Epithelial cell of proximal tubule (primary cell): ENCODE data around the gene TACR2. TPM values are rescaled to one million over a fixed set of nuclear protein-coding genes. Genes with fewer than 3 reads are reported as not detected.

Source experiments
- DNase-seq: peaks from one replicate; pipeline ENCODE4 v3.0.0-alpha.2; 2011; ENCODE audit warnings: low read depth
- H3K4me3 ChIP-seq: 2 replicates; pipeline ENCODE4 v1.5.1; 2011; ENCODE audit warnings: low read depth, mild to moderate bottlenecking, low read length
- CTCF ChIP-seq: conservative IDR thresholded peaks from 2 replicates; pipeline ENCODE4 v1.5.1; 2012; ENCODE audit warnings: low read depth, mild to moderate bottlenecking, low read length
- total RNA-seq: library from RNA; depleted of rRNA; stranded (reverse); fragments of >200 nt; gene quantifications from 2 replicates; pipeline ENCODE4 v1.2.3, GENCODE V29; 2015

The TACR2 gene
- total RNA-seq, 1 donor from 2014 or later = 0.23 TPM

DNA sequence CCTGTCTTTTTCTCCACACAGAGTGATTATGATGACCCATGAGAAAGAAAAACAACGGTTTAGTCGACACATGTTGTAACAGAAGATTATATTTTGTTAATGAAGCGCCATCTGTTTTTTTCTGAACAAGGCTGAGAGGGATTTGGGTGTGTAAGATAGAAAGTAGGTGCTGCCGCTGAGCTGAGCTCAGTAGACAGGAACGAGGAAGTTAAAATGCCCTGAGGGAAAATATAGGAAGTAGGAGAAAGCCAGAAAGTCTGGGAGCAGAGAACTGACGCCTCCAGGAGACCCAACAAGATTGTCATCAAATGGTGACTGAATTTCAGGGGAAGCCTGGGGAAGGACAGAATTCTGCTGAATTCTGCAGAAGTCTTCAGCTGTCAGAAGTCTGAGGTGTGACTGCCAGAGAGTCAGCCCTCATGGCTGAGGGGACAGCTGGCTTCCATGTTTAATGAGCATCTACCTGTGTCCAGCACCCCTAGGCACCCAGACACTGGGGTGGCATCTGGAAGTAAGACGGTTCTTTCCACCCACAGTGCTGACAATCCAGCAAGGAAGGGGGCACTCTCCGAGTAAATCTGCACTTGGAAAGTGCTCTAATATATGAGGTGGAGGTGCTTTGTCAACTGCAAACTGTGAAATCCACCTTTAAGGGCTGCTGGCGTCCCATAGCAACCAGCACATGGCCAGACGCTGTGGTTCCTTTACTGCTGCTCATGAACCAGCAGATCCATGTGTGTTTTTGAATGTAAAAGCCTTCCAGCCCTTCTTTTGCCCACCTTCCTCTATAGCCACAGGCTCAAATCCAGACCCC lies 22.0 kb upstream of the TACR2 start:
- H3K4me3 ChIP-seq = no peak overlapping the region
- TF ChIP-seq CTCF = no peak
- DNase-seq = no peak

- DNase-seq = no peak
- no peak overlapping the region for H3K4me3 ChIP-seq
- TF ChIP-seq CTCF = no peak
Observed at GRCh38 chr10:69437321-69438259, 20.9 kb upstream of the TACR2 start.

GRCh38 chr10:69435966-69436520 lies 19.3 kb upstream of the TACR2 start:
- no peak for DNase-seq
- H3K4me3 ChIP-seq = no peak overlapping the region
- TF ChIP-seq CTCF = no peak

DNA sequence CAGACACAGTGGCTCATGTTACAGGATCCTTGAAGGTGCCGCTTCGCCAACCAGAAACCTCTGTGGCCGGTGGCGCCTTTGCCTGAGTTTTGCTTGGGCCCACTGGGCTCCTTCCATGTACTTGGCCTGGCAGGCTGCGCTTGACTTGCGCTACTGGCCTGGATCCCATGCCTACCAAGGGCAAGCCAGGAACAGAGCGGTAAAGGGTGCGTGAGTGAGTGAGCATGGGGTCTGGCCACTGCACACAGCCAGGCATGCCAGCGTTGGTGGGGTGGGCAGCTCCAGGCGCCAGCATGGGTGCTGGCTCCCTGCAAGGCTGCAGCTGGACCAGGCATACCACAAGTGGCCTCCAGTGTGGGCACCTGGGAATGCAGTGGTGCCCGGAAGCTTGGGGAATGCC lies 18.2 kb upstream of the TACR2 start:
- no peak overlapping the region for H3K4me3 ChIP-seq
- no peak for TF ChIP-seq CTCF
- no peak for DNase-seq

GRCh38 chr10:69434169-69434568 lies 17.5 kb upstream of the TACR2 start:
- H3K4me3 ChIP-seq = no peak overlapping the region
- TF ChIP-seq CTCF = no peak
- no peak for DNase-seq

GRCh38 chr10:69428165-69428564 lies 11.4 kb upstream of the TACR2 start:
- TF ChIP-seq CTCF = no peak
- no peak for DNase-seq
- H3K4me3 ChIP-seq = no peak overlapping the region
